DND-41 (cell line): Measurements from ENCODE around the gene TOMM70.

ENCODE experiments used
- ATAC-seq: fragments of 200-7000 bp; cut with Tn5 transposase; 3 replicates; pipeline ENCODE4 v1.9.1; 2021; ENCODE audit warnings: low read depth; ENCODE audit not compliant: insufficient read depth
- DNase-seq: peaks from one replicate; pipeline ENCODE4 v3.0.0-alpha.2; 2020
- H2AFZ ChIP-seq: 2 replicates; pipeline ENCODE4 v1.6.0; 2012; ENCODE audit warnings: low read depth, low read length
- H3K27ac ChIP-seq: 2 replicates; pipeline ENCODE4 v1.5.1; 2012; ENCODE audit warnings: low read length, inconsistent platforms
- H3K27me3 ChIP-seq: fragments of 200-600 bp; sonication (generic); 2 replicates; pipeline ENCODE4 v1.6.0; 2012; ENCODE audit warnings: low read length, mild to moderate bottlenecking, inconsistent platforms; ENCODE audit not compliant: insufficient read depth, poor library complexity
- H3K36me3 ChIP-seq: 2 replicates; pipeline ENCODE4 v1.5.1; 2012; ENCODE audit warnings: low read length, inconsistent platforms; ENCODE audit not compliant: insufficient read depth
- H3K4me1 ChIP-seq: 2 replicates; pipeline ENCODE4 v1.5.1; 2012; ENCODE audit warnings: mild to moderate bottlenecking, low read length; ENCODE audit not compliant: insufficient read depth
- H3K4me2 ChIP-seq: 2 replicates; pipeline ENCODE4 v1.6.0; 2012; ENCODE audit warnings: mild to moderate bottlenecking, moderate library complexity, low read length, inconsistent platforms; ENCODE audit not compliant: insufficient read depth
- H3K4me3 ChIP-seq, 2 experiments: fragments of 200-600 bp in 1 of 2; shearing (Covaris generic) in 1 of 2; 2 replicates each; pipeline ENCODE4 v1.5.1; 2012 to 2016; ENCODE audit warnings: inconsistent platforms in 2 of 2, low read length in 2 of 2, mild to moderate bottlenecking in 2 of 2, low read depth in 1 of 2, moderate library complexity in 1 of 2
- H3K79me2 ChIP-seq: 2 replicates; pipeline ENCODE4 v1.6.0; 2012; ENCODE audit warnings: low read length, inconsistent platforms; ENCODE audit not compliant: insufficient read depth
- H3K9ac ChIP-seq: 2 replicates; pipeline ENCODE4 v1.6.0; 2012; ENCODE audit warnings: low read depth, mild to moderate bottlenecking, inconsistent platforms, low read length, moderate library complexity
- H3K9me3 ChIP-seq: 2 replicates; pipeline ENCODE4 v1.5.1; 2012; ENCODE audit warnings: low read length, moderate library complexity, mild to moderate bottlenecking, inconsistent platforms; ENCODE audit not compliant: insufficient read depth, severe bottlenecking
- H4K20me1 ChIP-seq: 2 replicates; pipeline ENCODE4 v1.6.0; 2012; ENCODE audit warnings: low read length; ENCODE audit not compliant: insufficient read depth
- CTCF ChIP-seq: IDR thresholded peaks from 2 replicates; pipeline ENCODE4 v1.5.1; 2012; ENCODE audit warnings: borderline replicate concordance, low read length, moderate library complexity, mild to moderate bottlenecking; ENCODE audit not compliant: poor library complexity, severe bottlenecking; ENCODE audit errors: extremely low read depth
- EZH2 ChIP-seq: IDR thresholded peaks from 3 replicates; pipeline ENCODE4 v1.6.1; 2012; ENCODE audit warnings: borderline replicate concordance, low read depth, mild to moderate bottlenecking, moderate library complexity, low read length, inconsistent platforms; ENCODE audit not compliant: severe bottlenecking

TOMM70 gene

DNA sequence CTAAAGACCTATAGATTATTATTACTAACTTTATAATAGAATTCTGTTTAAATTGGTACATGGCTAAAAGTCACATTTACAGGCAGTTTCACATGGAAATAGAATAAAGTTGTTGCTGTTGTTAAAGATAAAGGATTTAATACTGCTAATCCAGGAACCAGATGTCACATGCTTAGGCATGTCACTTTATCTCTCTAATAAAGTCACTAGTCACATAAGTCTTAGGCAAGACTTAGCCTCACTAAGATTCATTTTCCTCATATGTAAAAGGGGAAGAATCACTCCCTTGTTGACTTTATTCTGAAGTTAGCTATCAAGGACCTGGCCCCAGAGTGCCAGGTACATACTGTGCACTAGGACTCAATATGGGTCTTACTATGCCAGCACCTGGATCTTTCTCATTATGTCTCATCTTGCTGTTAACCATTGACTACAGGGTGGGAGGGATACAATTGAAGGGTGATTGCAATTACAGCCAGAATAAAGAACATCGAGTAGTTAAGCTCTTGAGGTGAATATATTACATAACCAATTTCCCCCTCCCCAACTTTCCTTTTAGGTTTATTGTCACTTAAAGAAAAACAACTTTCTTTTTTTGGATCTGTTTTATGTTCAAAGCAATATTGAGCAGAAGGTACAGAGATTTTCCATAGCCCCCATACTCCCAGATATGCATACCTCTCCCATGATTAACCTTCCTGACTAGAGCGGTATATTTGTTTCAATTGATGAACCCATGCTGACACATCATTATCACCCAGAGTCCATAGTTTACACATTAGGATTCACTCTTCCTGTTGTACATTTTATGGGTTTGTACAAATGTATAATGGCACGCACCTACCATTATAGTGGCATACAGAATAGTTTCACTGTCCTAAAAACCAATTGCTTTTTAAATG, 37.1 kb upstream of the TOMM70 start:
- H3K27me3 ChIP-seq: no peaks in the 10 kb centered on the region
- ATAC-seq (no peak), DNase-seq (no peak)
- H3K4me1 ChIP-seq: no peaks in the 10 kb centered on the region
- no peaks in the 10 kb centered on the region for H3K9me3 ChIP-seq
- H4K20me1 ChIP-seq: no peaks in the 10 kb centered on the region
- no peaks in the 10 kb centered on the region for H3K79me2 ChIP-seq
- H2AFZ ChIP-seq: no peak overlapping the region
- H3K4me3 ChIP-seq: no peak overlapping the region
- TF ChIP-seq EZH2: no peak
- no peak for TF ChIP-seq CTCF
- no peak overlapping the region for H3K27ac ChIP-seq
- H3K4me2 ChIP-seq: no peak overlapping the region
- no peak overlapping the region for H3K9ac ChIP-seq
- no peaks in the 10 kb centered on the region for H3K36me3 ChIP-seq

GRCh38 chr3:100436951-100437350, 36.1 kb upstream of the TOMM70 start:
- Histone ChIP-seq H3K36me3 (no peaks in the 10 kb centered on the region), H3K9ac (no peak overlapping the region), H3K27ac (no peak overlapping the region), H3K79me2 (no peaks in the 10 kb centered on the region), H3K27me3 (no peaks in the 10 kb centered on the region), H3K4me3 (no peak overlapping the region), H3K4me2 (no peak overlapping the region), H3K4me1 (no peaks in the 10 kb centered on the region), H2AFZ (no peak overlapping the region), H3K9me3 (no peaks in the 10 kb centered on the region), H4K20me1 (no peaks in the 10 kb centered on the region)
- ATAC-seq (no peak), DNase-seq (no peak)
- TF ChIP-seq CTCF (no peak), EZH2 (no peak)

- Histone ChIP-seq H3K27me3 (no peaks in the 10 kb centered on the region), H3K9ac (no peak overlapping the region), H3K27ac (no peak overlapping the region), H4K20me1 (no peaks in the 10 kb centered on the region), H3K4me2 (no peak overlapping the region), H3K9me3 (no peaks in the 10 kb centered on the region), H3K4me1 (no peaks in the 10 kb centered on the region), H2AFZ (no peak overlapping the region), H3K36me3 (no peaks in the 10 kb centered on the region), H3K4me3 (no peak overlapping the region), H3K79me2 (no peaks in the 10 kb centered on the region)
- TF ChIP-seq EZH2 (no peak), CTCF (no peak)
- ATAC-seq: no peak
- DNase-seq: no peak
These were observed 28.4 kb upstream of the TOMM70 start for GRCh38 chr3:100429187-100429716.
